Testis (tissue), 2 donors: Measurements from ENCODE around the gene EIPR1.

Source experiments
- POLR2A ChIP-seq: fragments of 450-650 bp; IDR thresholded peaks from one replicate; pipeline ENCODE4 v1.6.1; 2017; ENCODE audit warnings: antibody characterized with exemption, mild to moderate bottlenecking, moderate library complexity
- TF ChIP-seq, protein P1 (sequence below), 3 experiments: fragments of 450-650 bp in 2 of 3; fragments of 200-600 bp in 1 of 3; sonication (generic) in 1 of 3; IDR thresholded peaks; one replicate each; pipeline ENCODE4 v1.5.1; 2016 to 2019; ENCODE audit warnings: antibody characterized with exemption in 3 of 3, mild to moderate bottlenecking in 2 of 3, moderate library complexity in 1 of 3

DNA sequence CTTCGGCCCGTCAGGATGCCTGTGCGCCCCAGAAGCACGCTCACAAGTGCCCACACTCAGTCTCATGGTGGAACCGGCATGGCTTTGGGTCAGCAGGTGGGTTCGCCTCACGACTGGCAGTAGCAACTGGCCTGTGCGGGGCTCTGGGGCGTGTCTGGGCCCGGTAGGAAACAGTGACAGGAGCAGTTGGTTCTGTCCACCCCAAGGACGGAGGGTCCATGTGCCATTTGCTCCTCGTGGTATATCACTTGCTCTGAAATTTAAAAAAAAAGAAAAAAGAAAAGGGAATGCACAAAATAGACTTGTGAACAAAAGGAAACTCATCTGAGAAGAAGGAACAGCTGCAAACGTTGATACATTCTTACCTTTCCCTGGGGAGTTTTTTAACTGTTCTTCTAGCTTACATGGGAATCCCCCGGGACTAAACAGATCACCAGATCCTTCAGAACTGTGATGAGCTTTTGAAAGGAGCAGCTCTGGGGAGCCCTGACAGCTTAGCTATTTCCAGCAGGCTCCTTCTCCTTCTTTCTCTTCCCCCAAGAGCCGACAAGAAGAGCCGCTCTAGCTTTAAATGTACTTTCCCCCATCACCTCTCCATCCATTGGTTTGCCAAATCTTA is 44.7 kb upstream of the EIPR1 start:
- TF ChIP-seq, protein P1, sequence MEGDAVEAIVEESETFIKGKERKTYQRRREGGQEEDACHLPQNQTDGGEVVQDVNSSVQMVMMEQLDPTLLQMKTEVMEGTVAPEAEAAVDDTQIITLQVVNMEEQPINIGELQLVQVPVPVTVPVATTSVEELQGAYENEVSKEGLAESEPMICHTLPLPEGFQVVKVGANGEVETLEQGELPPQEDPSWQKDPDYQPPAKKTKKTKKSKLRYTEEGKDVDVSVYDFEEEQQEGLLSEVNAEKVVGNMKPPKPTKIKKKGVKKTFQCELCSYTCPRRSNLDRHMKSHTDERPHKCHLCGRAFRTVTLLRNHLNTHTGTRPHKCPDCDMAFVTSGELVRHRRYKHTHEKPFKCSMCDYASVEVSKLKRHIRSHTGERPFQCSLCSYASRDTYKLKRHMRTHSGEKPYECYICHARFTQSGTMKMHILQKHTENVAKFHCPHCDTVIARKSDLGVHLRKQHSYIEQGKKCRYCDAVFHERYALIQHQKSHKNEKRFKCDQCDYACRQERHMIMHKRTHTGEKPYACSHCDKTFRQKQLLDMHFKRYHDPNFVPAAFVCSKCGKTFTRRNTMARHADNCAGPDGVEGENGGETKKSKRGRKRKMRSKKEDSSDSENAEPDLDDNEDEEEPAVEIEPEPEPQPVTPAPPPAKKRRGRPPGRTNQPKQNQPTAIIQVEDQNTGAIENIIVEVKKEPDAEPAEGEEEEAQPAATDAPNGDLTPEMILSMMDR (IDR thresholded peaks at IDR 0.05), result no peak
- no peak for TF ChIP-seq POLR2A
